ENCODE results near the gene TACC3. TPM values are rescaled to one million over a fixed set of nuclear protein-coding genes. Genes with fewer than 3 reads are reported as not detected.
A peak's percentile ranks its signal among the peaks of the same experiment; 100 is the strongest.

Gene TACC3
- total RNA-seq, 3 donors from 2014 or later, result 12.0 to 30.2 (median 12.7) TPM

DNA sequence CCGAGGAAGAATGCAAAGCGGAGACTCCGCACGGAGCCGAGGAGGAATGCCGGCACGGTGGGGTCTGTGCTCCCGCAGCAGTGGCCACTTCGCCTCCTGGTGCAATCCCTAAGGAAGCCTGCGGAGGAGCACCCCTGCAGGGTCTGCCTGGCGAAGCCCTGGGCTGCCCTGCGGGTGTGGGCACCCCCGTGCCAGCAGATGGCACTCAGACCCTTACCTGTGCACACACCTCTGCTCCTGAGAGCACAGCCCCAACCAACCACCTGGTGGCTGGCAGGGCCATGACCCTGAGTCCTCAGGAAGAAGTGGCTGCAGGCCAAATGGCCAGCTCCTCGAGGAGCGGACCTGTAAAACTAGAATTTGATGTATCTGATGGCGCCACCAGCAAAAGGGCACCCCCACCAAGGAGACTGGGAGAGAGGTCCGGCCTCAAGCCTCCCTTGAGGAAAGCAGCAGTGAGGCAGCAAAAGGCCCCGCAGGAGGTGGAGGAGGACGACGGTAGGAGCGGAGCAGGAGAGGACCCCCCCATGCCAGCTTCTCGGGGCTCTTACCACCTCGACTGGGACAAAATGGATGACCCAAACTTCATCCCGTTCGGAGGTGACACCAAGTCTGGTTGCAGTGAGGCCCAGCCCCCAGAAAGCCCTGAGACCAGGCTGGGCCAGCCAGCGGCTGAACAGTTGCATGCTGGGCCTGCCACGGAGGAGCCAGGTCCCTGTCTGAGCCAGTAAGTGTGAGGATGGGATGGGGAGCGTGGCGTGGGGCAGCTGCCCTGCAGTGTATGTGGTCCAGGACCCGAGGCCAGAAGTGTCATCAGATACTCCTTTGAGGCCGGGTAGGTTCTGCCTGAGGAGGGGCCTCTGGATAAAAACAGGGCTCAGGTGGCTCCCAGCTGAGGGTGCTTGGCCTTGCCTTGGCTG is 7.0 kb downstream of the TACC3 start:
- H3K9me3 ChIP-seq, result no peaks in the 10 kb centered on the region
- DNase-seq (peak in 1 of 3 donors; percentile 48), ATAC-seq (no peak)
- H3K4me3 ChIP-seq, result no peak overlapping the region
- intact Hi-C loops (cut with DNase I, micrococcal nuclease), result no loop called here
- no peaks in the 10 kb centered on the region for H3K4me1 ChIP-seq (ENCODE audit: low read depth)
- no peaks in the 10 kb centered on the region for H3K36me3 ChIP-seq (ENCODE audit: low read depth)
- TF ChIP-seq, protein P1, sequence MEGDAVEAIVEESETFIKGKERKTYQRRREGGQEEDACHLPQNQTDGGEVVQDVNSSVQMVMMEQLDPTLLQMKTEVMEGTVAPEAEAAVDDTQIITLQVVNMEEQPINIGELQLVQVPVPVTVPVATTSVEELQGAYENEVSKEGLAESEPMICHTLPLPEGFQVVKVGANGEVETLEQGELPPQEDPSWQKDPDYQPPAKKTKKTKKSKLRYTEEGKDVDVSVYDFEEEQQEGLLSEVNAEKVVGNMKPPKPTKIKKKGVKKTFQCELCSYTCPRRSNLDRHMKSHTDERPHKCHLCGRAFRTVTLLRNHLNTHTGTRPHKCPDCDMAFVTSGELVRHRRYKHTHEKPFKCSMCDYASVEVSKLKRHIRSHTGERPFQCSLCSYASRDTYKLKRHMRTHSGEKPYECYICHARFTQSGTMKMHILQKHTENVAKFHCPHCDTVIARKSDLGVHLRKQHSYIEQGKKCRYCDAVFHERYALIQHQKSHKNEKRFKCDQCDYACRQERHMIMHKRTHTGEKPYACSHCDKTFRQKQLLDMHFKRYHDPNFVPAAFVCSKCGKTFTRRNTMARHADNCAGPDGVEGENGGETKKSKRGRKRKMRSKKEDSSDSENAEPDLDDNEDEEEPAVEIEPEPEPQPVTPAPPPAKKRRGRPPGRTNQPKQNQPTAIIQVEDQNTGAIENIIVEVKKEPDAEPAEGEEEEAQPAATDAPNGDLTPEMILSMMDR (IDR thresholded peaks at IDR 0.05), result no peak

DNA sequence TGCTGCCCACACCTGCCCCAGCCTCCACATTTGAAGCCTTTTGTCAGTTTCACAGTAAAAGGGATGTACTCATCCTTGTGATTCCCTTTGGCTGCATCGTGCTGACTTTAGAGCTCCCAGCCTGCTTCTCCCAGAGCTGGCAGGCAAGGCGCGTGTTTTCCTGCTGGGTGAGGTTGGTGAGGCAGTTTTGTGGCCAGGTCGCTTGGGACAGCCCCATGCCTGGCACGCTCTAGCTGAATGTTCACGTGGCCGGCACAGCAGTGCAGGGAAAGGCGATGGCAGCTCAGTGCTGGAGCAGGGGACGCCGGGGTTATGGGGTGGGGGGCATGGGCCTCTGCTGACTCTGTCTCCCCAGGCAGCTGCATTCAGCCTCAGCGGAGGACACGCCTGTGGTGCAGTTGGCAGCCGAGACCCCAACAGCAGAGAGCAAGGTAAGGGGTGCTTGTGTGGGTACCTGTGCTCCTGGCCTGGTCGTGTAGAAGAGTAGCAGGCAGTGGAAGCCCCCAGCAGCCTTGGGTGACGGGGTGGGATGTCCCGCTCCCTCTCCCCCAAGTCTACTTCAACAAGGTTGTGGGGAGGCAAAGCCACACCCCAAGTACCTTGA is 9.3 kb downstream of the TACC3 start:
- ATAC-seq (no peak), DNase-seq (peak in 1 of 3 donors; percentile 38)
- no peaks in the 10 kb centered on the region for H3K36me3 ChIP-seq (ENCODE audit: low read depth)
- TF ChIP-seq, protein P1 (IDR thresholded peaks at IDR 0.05), result no peak
- H3K4me3 ChIP-seq, result no peak overlapping the region
- H3K9me3 ChIP-seq, result no peaks in the 10 kb centered on the region
- intact Hi-C loops (cut with DNase I, micrococcal nuclease), result no loop called here
- H3K4me1 ChIP-seq (ENCODE audit: low read depth), result no peaks in the 10 kb centered on the region

DNA sequence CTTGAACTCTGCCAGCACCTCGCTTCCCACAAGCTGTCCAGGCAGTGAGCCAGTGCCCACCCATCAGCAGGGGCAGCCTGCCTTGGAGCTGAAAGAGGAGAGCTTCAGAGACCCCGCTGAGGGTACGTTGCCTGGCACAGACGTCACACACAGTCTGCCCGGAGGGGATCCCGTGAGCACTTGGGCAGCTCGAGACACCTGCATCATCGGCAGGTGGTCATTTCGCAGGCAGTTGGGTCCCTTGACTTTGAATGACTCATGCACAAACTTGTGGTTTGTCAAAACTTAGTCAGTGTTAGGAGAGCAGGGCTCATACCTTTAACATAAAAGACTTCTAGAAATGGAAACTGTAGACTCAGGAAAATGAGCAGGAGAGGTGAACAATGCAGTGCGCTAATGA is 9.9 kb downstream of the TACC3 start:
- TF ChIP-seq, protein P1 (IDR thresholded peaks at IDR 0.05), result no peak
- Histone ChIP-seq H3K4me3 (no peak overlapping the region), H3K36me3 (ENCODE audit: low read depth) (no peaks in the 10 kb centered on the region), H3K9me3 (no peaks in the 10 kb centered on the region), H3K4me1 (ENCODE audit: low read depth) (no peaks in the 10 kb centered on the region)
- intact Hi-C loops (cut with DNase I, micrococcal nuclease), result no loop called here
- ATAC-seq, result no peak
- DNase-seq, result peak in 1 of 3 donors; percentile 24

DNA sequence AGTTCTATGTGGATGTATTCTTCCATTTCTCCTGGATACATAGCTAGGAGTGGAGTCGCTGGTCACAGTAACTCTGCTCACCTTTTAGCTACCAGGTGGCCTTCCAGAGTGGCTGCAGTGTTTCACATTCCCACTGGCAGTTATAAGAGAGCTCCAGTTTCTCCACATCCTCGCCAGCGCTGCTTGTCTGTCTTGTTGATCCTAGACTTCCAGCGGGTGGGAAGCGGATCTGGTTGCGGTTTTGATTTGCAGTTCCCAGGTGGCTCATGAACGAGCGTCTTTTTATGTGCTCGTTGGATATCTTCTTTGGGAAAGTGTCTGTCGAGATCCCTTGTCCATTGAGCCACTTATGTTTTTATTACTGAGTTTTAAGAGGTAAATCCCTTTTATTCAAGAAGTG is 11.6 kb downstream of the TACC3 start:
- TF ChIP-seq, protein P1 (IDR thresholded peaks at IDR 0.05), result no peak
- no peak for DNase-seq
- ATAC-seq, result no peak
- H3K9me3 ChIP-seq, result peaks cover 2% of the 10 kb centered on the region
- H3K36me3 ChIP-seq (ENCODE audit: low read depth), result no peaks in the 10 kb centered on the region
- H3K4me3 ChIP-seq, result no peak overlapping the region
- no peaks in the 10 kb centered on the region for H3K4me1 ChIP-seq (ENCODE audit: low read depth)
- intact Hi-C loops (cut with DNase I, micrococcal nuclease), result no loop called here

DNA sequence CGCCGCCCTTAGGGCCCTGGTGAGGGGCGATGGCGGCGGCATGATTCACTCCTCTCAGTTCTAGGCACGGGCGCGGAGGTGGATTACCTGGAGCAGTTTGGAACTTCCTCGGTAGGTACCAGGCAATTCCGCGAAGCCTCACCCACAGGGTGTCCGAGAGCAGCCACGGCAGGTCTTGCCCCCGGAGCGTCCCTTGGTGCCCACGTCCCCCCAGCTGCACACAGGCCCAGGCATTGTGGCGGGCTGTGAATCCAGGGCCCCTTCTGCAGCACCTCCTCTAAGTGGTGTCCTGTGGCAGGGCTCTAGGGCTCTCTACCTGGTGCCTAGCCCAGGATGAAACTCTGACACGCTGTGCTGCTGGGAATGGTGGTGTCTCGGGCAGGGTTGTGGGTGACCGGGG is 13.9 kb downstream of the TACC3 start:
- Histone ChIP-seq H3K36me3 (ENCODE audit: low read depth) (no peaks in the 10 kb centered on the region), H3K4me1 (ENCODE audit: low read depth) (no peaks in the 10 kb centered on the region), H3K9me3 (peaks cover 8% of the 10 kb centered on the region), H3K4me3 (no peak overlapping the region)
- TF ChIP-seq, protein P1 (IDR thresholded peaks at IDR 0.05), result no peak
- DNase-seq (no peak), ATAC-seq (no peak)
- intact Hi-C loops (cut with DNase I, micrococcal nuclease), result no loop called here

Measured in mucosa of descending colon (tissue), 3 donors.